MM.1S (cell line): ENCODE data around the gene OBSCN.

Source experiments
- DNase-seq: peaks from one replicate; pipeline ENCODE4 v3.0.0-alpha.2; 2015
- H2AFZ ChIP-seq: fragments of 300-600 bp; sonication (generic); 2 replicates; pipeline ENCODE4 v1.6.0; 2016; ENCODE audit warnings: antibody characterized with exemption, low read length
- H3F3A ChIP-seq: fragments of 300-600 bp; sonication (generic); 2 replicates; pipeline ENCODE4 v1.6.1; 2016; ENCODE audit warnings: mild to moderate bottlenecking, antibody characterized with exemption, low read length, moderate library complexity, mixed read lengths; ENCODE audit not compliant: insufficient read depth
- H3K27ac ChIP-seq: fragments of 300-600 bp; sonication (generic); 2 replicates; pipeline ENCODE4 v1.5.1; 2016; ENCODE audit warnings: mild to moderate bottlenecking, low read length
- H3K27me3 ChIP-seq: fragments of 300-600 bp; sonication (generic); replicated peaks from 2 replicates; pipeline ENCODE4 v1.6.0; 2016; ENCODE audit warnings: low read length; ENCODE audit not compliant: insufficient read depth
- H3K36me3 ChIP-seq: fragments of 300-600 bp; sonication (generic); replicated peaks from 2 replicates; pipeline ENCODE4 v1.6.1; 2016; ENCODE audit warnings: mild to moderate bottlenecking, low read length, mixed read lengths; ENCODE audit not compliant: insufficient read depth
- H3K4me1 ChIP-seq: fragments of 300-600 bp; sonication (generic); 2 replicates; pipeline ENCODE4 v1.6.1; 2016; ENCODE audit warnings: low read length, mixed read lengths
- H3K4me2 ChIP-seq: fragments of 300-600 bp; sonication (generic); 2 replicates; pipeline ENCODE4 v1.6.0; 2016; ENCODE audit warnings: low read depth, low read length
- H3K4me3 ChIP-seq: fragments of 300-600 bp; sonication (generic); 2 replicates; pipeline ENCODE4 v1.5.1; 2016; ENCODE audit warnings: low read length, mixed read lengths
- H3K79me2 ChIP-seq: fragments of 300-600 bp; sonication (generic); 2 replicates; pipeline ENCODE4 v1.6.1; 2016; ENCODE audit warnings: mixed run types, low read length, mixed read lengths
- H3K9ac ChIP-seq: fragments of 300-600 bp; sonication (generic); 2 replicates; pipeline ENCODE4 v1.6.1; 2016; ENCODE audit warnings: low read length, mixed read lengths
- H3K9me2 ChIP-seq: fragments of 300-600 bp; sonication (generic); replicated peaks from 2 replicates; pipeline ENCODE4 v1.6.1; 2016; ENCODE audit warnings: mild to moderate bottlenecking, low read length, mixed read lengths; ENCODE audit not compliant: insufficient read depth
- H3K9me3 ChIP-seq: fragments of 300-600 bp; sonication (generic); replicated peaks from 2 replicates; pipeline ENCODE4 v1.6.1; 2016; ENCODE audit warnings: mild to moderate bottlenecking, low read length, mixed read lengths; ENCODE audit not compliant: insufficient read depth
- H4K20me1 ChIP-seq: fragments of 300-600 bp; sonication (generic); 2 replicates; pipeline ENCODE4 v1.6.1; 2016; ENCODE audit warnings: mild to moderate bottlenecking, low read length, moderate library complexity, mixed read lengths; ENCODE audit not compliant: insufficient read depth
- CTCF ChIP-seq: fragments of 300-600 bp; sonication (generic); IDR thresholded peaks from 2 replicates; pipeline ENCODE4 v1.5.1; 2016; ENCODE audit warnings: antibody characterized with exemption, low read length, mixed read lengths
- EZH2 ChIP-seq: fragments of 300-600 bp; sonication (generic); optimal IDR thresholded peaks from 2 replicates; pipeline ENCODE3; 2017; ENCODE audit warnings: low read depth, mild to moderate bottlenecking, antibody characterized with exemption, low read length, mixed read lengths
- EZH2phosphoT487 ChIP-seq: fragments of 300-600 bp; sonication (generic); IDR thresholded peaks from 2 replicates; pipeline ENCODE4 v1.6.1; 2018; ENCODE audit warnings: antibody characterized with exemption, low read length

The OBSCN gene

GRCh38 chr1:228213917-228214808, 6.3 kb downstream of the OBSCN start:
- DNase-seq, result no peak
- peaks cover 11% of the 10 kb centered on the region; the same call in 1 of the 2 replicates for H3K27me3 ChIP-seq
- H3K4me1 ChIP-seq, result peaks cover 2% of the 10 kb centered on the region; the same call in 1 of the 2 replicates
- H3K4me3 ChIP-seq, result peak overlapping the region; percentile 49; the same call in 1 of the 2 replicates
- no peaks in the 10 kb centered on the region for H3K36me3 ChIP-seq
- peak overlapping the region; percentile 74 for H3K4me2 ChIP-seq
- TF ChIP-seq EZH2 (no peak), EZH2phosphoT487 (no peak), CTCF (no peak)
- H4K20me1 ChIP-seq, result no peaks in the 10 kb centered on the region
- no peaks in the 10 kb centered on the region for H3K79me2 ChIP-seq
- H3K9ac ChIP-seq, result no peak overlapping the region
- no peaks in the 10 kb centered on the region for H3F3A ChIP-seq
- no peaks in the 10 kb centered on the region for H3K9me2 ChIP-seq
- peak overlapping the region; percentile 61 for H2AFZ ChIP-seq
- no peak overlapping the region for H3K27ac ChIP-seq
- H3K9me3 ChIP-seq, result no peaks in the 10 kb centered on the region

- Histone ChIP-seq H3K79me2 (no peaks in the 10 kb centered on the region), H3K36me3 (no peaks in the 10 kb centered on the region), H3K4me3 (no peak overlapping the region), H3K9me3 (no peaks in the 10 kb centered on the region), H3K27me3 (peaks cover 11% of the 10 kb centered on the region; the same call in 1 of the 2 replicates), H3K4me2 (no peak overlapping the region), H3K9me2 (no peaks in the 10 kb centered on the region), H2AFZ (no peak overlapping the region), H4K20me1 (no peaks in the 10 kb centered on the region), H3F3A (no peaks in the 10 kb centered on the region), H3K27ac (no peak overlapping the region), H3K4me1 (peaks cover 2% of the 10 kb centered on the region; the same call in 1 of the 2 replicates), H3K9ac (no peak overlapping the region)
- no peak for DNase-seq
- TF ChIP-seq CTCF, result no peak
- no peak for TF ChIP-seq EZH2phosphoT487
- TF ChIP-seq EZH2, result no peak
These were observed 7.2 kb downstream of the OBSCN start for GRCh38 chr1:228214921-228215662.

GRCh38 chr1:228215663-228216116, 7.8 kb downstream of the OBSCN start:
- H3K36me3 ChIP-seq, result no peaks in the 10 kb centered on the region
- no peak for DNase-seq

More at GRCh38 chr1:228215663-228216116, 7.8 kb downstream of the OBSCN start:
- Histone ChIP-seq H3K27ac (no peak overlapping the region), H3F3A (no peaks in the 10 kb centered on the region), H2AFZ (no peak overlapping the region), H4K20me1 (no peaks in the 10 kb centered on the region), H3K27me3 (peaks cover 11% of the 10 kb centered on the region; the same call in 1 of the 2 replicates), H3K9ac (no peak overlapping the region), H3K4me2 (no peak overlapping the region), H3K9me3 (no peaks in the 10 kb centered on the region), H3K79me2 (no peaks in the 10 kb centered on the region), H3K4me1 (peaks cover 2% of the 10 kb centered on the region; the same call in 1 of the 2 replicates), H3K4me3 (no peak overlapping the region), H3K9me2 (no peaks in the 10 kb centered on the region)
- TF ChIP-seq CTCF (no peak), EZH2 (no peak), EZH2phosphoT487 (no peak)
